DOHH2 (cell line): ENCODE results near the gene CORO2B.

Experiments
- H3F3A ChIP-seq: fragments of 200-600 bp; sonication (generic), shearing (Covaris generic); 2 replicates; pipeline ENCODE4 v1.6.0; 2016; ENCODE audit warnings: antibody characterized with exemption, mild to moderate bottlenecking; ENCODE audit not compliant: control insufficient read depth, insufficient read depth
- H3K27ac ChIP-seq: fragments of 200-600 bp; sonication (generic); 2 replicates; pipeline ENCODE4 v1.5.1; 2014; ENCODE audit warnings: low read depth, mild to moderate bottlenecking, low read length, moderate library complexity
- H3K27me3 ChIP-seq: fragments of 200-600 bp; sonication (generic); 2 replicates; pipeline ENCODE4 v1.6.1; 2014; ENCODE audit warnings: mild to moderate bottlenecking, low read length, mixed read lengths; ENCODE audit not compliant: control insufficient read depth
- H3K36me3 ChIP-seq: fragments of 200-600 bp; sonication (generic); 2 replicates; pipeline ENCODE4 v1.6.1; 2014; ENCODE audit warnings: mild to moderate bottlenecking, low read length, moderate library complexity, mixed read lengths; ENCODE audit not compliant: control insufficient read depth
- H3K4me1 ChIP-seq: fragments of 200-600 bp; sonication (generic); 2 replicates; pipeline ENCODE4 v1.6.1; 2014; ENCODE audit warnings: mild to moderate bottlenecking, low read length, mixed read lengths; ENCODE audit not compliant: control insufficient read depth
- H3K4me2 ChIP-seq: fragments of 200-600 bp; sonication (generic); 2 replicates; pipeline ENCODE4 v1.6.0; 2014; ENCODE audit warnings: mild to moderate bottlenecking, low read length, moderate library complexity
- H3K4me3 ChIP-seq: fragments of 200-600 bp; sonication (generic); 2 replicates; pipeline ENCODE4 v1.5.1; 2014; ENCODE audit warnings: mild to moderate bottlenecking, low read length, mixed read lengths
- H3K79me2 ChIP-seq: fragments of 200-600 bp; sonication (generic); 2 replicates; pipeline ENCODE4 v1.6.1; 2014; ENCODE audit warnings: mild to moderate bottlenecking, low read length, mixed read lengths; ENCODE audit not compliant: control insufficient read depth
- H3K9me2 ChIP-seq: fragments of 200-600 bp; sonication (generic); replicated peaks from 2 replicates; pipeline ENCODE4 v1.6.1; 2014; ENCODE audit warnings: mild to moderate bottlenecking, low read length, mixed read lengths; ENCODE audit not compliant: control insufficient read depth
- H3K9me3 ChIP-seq: fragments of 200-600 bp; sonication (generic); 2 replicates; pipeline ENCODE4 v1.6.1; 2014; ENCODE audit warnings: antibody characterized with exemption, low read length, mixed read lengths; ENCODE audit not compliant: control insufficient read depth, insufficient read depth
- H4K20me1 ChIP-seq: fragments of 200-600 bp; sonication (generic); 2 replicates; pipeline ENCODE4 v1.6.0; 2014; ENCODE audit warnings: low read depth, mild to moderate bottlenecking, antibody characterized with exemption, low read length, moderate library complexity; ENCODE audit not compliant: control insufficient read depth, insufficient read depth
- EZH2phosphoT487 ChIP-seq: fragments of 200-600 bp; sonication (generic); IDR thresholded peaks from 2 replicates; pipeline ENCODE4 v1.6.1; 2017; ENCODE audit warnings: borderline replicate concordance, mild to moderate bottlenecking, antibody characterized with exemption, low read length, moderate library complexity, mixed read lengths
- TF ChIP-seq, protein P1 (sequence below): fragments of 200-600 bp; sonication (generic); IDR thresholded peaks from one replicate; pipeline ENCODE4 v1.5.1; 2014; ENCODE audit warnings: antibody characterized with exemption, mild to moderate bottlenecking, low read depth, low read length; ENCODE audit not compliant: poor library complexity, severe bottlenecking

CORO2B gene

DNA sequence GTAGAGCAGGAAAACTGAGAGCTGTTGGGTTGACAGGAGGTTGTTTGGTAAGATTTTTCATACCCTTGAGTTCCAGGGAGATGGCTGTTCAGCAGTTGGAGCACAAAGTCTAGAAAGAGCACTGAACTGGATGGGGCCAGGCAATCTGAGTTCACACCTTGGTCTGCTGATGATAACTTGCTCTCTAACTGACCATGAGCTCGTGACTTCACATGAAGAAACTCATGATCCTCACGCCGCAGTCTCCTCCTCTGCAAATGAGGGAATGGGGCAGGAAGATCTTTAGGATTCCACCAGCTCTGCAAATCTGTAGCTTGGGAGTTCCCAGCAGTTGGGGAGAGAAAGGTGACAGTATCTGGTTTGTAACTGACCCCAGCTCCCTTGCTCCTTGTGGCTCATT, 33.7 kb downstream of the CORO2B start:
- Histone ChIP-seq H3K9me3 (no peaks in the 10 kb centered on the region), H3K4me1 (peaks cover 6% of the 10 kb centered on the region), H3K27ac (no peak overlapping the region), H3K4me3 (no peak overlapping the region), H4K20me1 (no peaks in the 10 kb centered on the region), H3K4me2 (no peak overlapping the region), H3K79me2 (no peaks in the 10 kb centered on the region), H3F3A (no peaks in the 10 kb centered on the region), H3K9me2 (no peaks in the 10 kb centered on the region), H3K27me3 (peaks cover 5% of the 10 kb centered on the region; the same call in 1 of the 2 replicates), H3K36me3 (no peaks in the 10 kb centered on the region)
- TF ChIP-seq, protein P1, sequence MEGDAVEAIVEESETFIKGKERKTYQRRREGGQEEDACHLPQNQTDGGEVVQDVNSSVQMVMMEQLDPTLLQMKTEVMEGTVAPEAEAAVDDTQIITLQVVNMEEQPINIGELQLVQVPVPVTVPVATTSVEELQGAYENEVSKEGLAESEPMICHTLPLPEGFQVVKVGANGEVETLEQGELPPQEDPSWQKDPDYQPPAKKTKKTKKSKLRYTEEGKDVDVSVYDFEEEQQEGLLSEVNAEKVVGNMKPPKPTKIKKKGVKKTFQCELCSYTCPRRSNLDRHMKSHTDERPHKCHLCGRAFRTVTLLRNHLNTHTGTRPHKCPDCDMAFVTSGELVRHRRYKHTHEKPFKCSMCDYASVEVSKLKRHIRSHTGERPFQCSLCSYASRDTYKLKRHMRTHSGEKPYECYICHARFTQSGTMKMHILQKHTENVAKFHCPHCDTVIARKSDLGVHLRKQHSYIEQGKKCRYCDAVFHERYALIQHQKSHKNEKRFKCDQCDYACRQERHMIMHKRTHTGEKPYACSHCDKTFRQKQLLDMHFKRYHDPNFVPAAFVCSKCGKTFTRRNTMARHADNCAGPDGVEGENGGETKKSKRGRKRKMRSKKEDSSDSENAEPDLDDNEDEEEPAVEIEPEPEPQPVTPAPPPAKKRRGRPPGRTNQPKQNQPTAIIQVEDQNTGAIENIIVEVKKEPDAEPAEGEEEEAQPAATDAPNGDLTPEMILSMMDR = no peak
- no peak for TF ChIP-seq EZH2phosphoT487

DNA sequence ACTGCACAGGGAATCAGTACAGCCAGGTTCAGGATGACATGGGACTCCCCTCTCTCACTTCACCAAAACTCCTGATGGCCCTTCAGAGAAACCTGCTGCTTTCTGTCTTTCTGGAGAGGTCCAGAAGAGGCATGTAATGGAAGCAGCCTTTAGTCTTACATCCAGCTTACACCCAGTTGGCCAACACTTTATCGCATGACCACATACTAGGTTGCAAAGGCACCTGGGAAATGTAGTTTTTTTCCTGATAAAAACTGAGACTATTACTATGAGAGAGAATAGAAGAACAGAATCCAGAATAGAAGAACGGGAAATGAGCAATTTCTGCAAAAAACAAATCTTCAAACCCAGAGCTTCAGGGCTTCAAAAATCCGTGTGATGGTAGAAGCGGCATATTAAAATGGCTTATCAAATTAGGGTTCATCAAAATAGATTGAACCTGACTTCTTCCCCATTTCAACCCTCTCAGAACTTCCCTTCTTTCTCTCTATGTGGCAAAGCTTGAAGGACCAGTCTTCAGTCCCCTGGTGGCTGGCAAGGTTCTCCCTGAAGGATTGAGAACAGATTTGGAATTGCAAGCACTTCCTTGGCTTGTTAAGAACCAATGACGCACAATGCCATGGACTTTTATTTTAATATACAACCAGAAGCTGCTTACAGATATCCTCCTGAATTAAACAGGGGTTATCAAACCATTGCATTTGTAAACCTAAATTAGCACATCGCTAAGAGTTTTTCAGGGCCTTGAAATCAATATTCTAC, 34.4 kb downstream of the CORO2B start:
- no peaks in the 10 kb centered on the region for H3K9me2 ChIP-seq
- no peaks in the 10 kb centered on the region for H3K9me3 ChIP-seq
- H3K36me3 ChIP-seq = no peaks in the 10 kb centered on the region
- no peaks in the 10 kb centered on the region for H4K20me1 ChIP-seq
- no peak overlapping the region for H3K4me3 ChIP-seq
- H3K4me1 ChIP-seq = peaks cover 6% of the 10 kb centered on the region
- TF ChIP-seq EZH2phosphoT487 = no peak
- TF ChIP-seq, protein P1 = no peak
- no peaks in the 10 kb centered on the region for H3F3A ChIP-seq
- H3K79me2 ChIP-seq = no peaks in the 10 kb centered on the region
- no peak overlapping the region for H3K4me2 ChIP-seq
- H3K27me3 ChIP-seq = peaks cover 5% of the 10 kb centered on the region; the same call in 1 of the 2 replicates
- no peak overlapping the region for H3K27ac ChIP-seq

DNA sequence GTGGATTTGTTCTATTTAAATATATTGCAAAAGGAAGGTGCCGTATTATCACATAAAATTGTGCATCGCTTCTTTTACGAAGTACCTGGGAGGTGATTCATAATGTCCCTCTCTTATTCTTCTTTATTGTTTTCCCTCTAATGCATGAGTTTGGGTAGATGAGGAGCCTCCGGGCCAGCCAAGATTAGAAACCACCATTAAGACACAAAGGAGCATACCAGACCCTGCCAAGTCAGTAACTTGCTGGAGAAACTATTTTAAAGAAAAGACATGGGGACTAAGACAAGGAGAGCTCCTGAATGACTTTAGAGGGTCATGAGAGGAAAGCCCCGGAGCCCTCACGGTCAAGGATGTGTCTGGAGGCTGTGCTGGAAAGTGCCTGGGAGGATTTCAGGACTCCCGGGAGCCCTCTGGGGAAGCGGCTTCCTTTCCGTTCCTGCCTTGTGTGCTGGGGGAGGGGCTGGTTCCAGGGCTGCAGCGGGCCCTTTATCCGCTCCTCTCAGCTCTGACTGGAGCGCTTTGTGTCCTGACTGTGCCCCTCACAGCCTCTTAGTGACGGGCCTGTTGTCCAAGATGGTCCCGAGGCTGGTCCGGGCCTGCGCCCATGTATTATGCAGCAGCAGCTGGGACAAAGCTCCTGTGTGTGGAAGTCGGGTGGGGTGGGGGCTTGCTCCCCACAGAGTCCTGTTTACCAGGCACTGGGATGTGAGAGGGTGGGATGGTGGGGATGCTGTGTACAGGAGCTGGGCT, 35.7 kb downstream of the CORO2B start:
- Histone ChIP-seq H3K27ac (no peak overlapping the region), H3K4me3 (no peak overlapping the region), H4K20me1 (no peaks in the 10 kb centered on the region), H3K4me2 (no peak overlapping the region), H3K79me2 (no peaks in the 10 kb centered on the region), H3K9me3 (no peaks in the 10 kb centered on the region), H3K36me3 (no peaks in the 10 kb centered on the region), H3K9me2 (no peaks in the 10 kb centered on the region), H3K27me3 (peaks cover 5% of the 10 kb centered on the region; the same call in 1 of the 2 replicates), H3F3A (no peaks in the 10 kb centered on the region), H3K4me1 (peaks cover 11% of the 10 kb centered on the region)
- no peak for TF ChIP-seq EZH2phosphoT487
- TF ChIP-seq, protein P1 = no peak
